SW480 (cell line): Measurements from ENCODE around the gene DENND1C.
"Not testable (repeated sequence)": the region's sequence is repeated elsewhere in the genome, so short reads cannot be mapped to it uniquely, and the experiment has no call there.

Experiments
- DNase-seq: peaks from one replicate; pipeline ENCODE4 v3.0.0-alpha.2; 2016; ENCODE audit warnings: low spot score

The DENND1C gene

DNA sequence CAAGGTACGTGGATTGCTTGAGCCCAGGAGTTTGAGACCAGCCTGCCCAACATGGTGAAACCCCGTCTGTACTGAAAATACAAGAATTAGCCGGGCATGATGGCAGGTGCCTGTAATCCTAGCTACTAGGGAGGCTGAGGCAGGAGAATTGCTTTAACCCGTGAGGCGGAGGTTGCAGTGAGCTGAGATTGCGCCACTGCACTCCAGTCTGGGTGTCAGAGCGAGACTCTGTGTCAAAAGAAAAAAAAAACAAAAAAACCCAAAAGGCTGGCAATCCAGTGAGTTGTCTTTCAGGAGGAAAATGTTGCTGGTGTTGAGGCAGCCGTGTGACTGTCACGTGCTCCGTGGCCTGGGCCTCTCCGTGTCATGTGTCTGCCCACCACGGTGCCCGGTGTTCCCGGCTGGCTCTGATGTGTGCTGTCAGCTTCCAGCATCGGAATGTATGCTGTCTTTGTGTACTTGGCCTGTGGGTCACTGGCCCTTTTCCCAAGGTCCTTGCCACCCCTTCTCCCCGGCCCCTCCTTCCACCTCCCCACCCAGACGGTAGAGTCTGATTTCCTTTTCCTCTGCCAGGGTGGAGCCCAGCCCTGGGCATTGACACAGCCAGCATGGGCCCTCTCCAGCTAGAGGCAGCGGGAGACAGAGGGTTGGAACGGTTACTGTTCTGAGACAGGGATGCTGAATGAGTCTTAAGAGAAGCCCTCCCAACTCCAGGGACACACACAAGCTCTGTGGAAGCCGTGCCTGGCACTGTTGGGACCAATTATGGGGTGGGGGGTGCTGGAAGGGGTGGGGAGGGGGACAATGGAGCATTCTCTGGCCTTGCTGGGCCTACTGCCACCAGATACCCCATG is 27.8 kb upstream of the DENND1C start:
- no peak for DNase-seq

DNA sequence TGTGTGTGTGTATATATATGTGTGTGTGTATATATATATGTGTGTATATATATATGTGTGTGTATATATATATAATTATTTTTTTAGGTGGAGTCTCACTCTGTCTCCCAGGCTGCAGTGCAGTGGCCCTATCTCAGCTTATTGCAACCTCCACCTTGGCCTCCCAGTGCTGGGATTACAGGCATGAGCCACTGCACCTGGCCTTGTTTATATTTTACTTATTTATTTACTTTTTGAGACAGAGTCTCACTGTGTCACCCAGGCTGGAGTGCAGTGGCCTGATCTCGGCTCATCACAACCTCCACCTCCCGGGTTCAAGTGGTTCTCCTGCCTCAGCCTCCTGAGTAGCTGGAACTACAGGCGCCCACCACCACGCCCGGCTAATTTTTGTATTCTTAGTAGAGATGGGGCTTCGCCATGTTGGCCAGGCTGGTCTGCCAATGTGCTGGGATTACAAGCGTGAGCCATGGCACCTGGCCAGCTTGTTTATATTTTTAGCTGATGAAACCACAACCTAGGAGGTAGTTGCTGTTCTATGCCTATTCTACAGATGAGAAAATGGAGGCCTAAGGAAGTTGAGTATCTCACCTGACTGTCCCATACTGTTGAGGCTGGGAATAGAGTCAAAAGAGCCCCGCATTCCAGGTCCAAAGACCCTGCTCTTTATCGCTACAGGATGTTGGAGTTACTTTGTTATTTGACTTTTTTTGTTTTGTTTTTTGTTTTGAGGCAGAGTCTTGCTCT is 26.6 kb upstream of the DENND1C start:
- not testable (repeated sequence) for DNase-seq

DNA sequence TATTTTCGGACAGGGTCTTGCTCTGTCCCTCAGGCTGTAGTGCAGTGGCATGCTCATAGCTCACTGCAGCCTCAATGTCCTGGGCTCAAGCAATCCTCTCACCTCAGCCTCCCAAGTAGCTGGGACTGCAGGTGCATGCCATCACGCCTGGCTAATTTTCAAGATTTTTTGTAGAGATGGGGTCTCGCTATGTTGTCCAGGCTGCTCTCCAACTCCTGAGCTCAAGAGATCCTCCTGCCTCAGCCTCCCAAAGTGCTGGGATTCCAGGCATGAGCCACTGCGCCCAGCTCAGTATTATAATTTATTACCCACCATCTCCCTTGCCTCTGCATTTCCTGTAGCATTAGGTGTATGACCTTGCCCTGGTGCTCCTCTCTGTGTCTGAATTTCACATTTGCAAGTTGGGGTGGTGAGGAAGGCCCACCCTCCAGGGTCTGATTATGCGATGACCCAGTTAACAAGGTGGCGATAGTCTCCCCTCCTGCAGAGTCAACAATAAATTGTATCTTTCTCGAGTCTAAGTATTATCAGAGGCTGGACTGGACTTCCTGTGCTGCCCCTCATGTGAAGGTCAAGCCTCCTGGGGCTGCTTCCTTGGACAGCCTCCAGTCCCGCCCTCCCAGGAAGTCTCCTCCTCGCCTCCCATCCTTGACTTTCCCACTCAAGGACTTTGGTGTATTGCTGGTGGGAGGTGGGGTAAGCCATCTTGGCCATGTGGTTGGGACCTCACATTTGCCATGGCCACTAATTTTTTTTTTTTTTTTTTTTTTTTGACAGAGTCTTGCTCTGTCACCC is 22.0 kb upstream of the DENND1C start:
- no peak for DNase-seq

DNA sequence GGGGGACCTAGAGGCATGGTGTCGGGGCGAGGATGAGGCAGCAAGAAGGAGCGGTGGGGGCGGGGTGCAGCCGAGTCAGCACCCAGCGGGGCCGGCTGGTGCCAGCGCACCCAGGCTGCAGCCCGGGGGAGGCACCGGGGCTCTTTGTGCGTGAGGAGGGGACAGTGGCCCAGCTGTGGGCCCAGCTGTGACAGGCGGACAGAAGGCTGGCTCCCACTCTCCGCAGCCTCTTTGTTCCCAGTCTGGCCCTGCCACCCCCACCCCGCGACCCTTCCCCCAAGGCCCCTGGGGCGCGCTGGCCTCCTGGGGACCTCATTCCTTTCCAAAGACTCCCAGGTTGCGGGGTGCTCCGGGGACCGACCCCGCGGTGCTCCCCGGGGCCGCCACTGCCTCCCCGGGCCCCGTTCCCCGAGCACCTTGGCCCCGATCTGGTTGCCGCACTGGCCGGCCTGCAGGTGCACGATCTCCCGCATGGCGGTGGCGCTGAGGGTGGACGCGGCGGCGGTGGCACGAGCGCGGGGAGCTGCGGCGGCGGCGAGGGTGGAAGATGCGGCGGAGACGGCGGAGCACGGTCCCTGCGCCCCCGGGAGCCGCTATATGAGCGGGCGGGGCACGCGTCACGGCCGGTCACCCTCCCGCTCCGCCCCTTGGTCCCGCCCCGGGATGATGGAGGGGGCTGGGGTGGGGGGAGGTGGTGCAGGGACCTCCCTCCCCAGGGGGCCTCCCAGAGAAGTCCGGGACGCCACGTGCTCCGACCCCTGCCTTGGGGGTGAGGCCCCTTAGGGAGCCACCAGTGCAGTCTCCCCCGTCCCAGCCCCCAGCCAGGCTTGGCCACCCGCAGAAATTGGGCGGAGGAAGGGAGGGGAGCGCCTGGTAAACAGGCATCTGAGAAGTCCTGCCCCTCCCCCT is 20.4 kb upstream of the DENND1C start, which contains the start of gene TUBB4A:
TSS of gene TUBB4A (minus strand) at position 570 of the 909 bp plus-strand sequence. CDS start at position 473, 97 bp downstream.
- DNase-seq = no peak

DNA sequence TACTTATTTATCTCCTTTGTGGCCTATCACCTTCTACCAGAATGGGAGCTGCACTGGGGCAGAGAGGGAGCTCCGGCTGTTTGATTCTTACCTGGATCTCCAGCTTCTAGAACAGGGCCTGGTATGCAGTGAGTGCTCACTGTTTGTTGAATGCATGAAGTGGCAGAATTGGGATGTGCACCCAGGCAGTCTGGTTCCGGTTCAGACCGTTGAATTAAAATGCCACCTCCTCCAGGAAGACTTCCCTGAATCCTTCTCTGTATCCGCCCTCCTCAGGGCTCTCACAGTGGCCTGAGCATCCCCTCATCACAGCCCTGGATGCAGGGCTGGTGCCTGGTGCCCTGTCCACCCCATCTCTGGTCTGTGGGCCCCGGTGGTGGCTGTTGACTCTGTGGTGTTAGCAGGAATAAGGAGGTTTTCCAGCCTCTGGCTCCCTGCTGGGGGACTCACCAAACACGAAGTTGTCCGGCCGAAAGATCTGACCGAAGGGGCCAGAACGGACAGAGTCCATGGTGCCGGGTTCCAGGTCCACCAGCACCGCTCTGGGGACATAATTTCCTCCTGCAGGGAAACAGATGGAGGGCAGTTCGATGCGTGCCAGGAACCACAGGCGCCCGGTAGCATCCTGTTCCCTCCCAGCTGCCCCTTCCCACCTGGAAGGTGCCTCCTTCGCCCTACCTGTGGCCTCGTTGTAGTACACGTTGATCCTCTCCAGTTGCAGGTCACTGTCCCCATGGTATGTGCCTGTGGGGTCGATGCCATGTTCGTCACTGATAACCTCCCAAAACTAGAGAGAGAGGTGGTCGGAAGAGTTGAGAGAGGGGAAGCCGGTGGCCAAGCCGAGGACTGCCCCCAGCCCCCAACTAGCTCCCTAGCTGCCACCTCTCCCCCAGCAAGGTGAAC is 19.5 kb upstream of the DENND1C start:
- DNase-seq = no peak

DNA sequence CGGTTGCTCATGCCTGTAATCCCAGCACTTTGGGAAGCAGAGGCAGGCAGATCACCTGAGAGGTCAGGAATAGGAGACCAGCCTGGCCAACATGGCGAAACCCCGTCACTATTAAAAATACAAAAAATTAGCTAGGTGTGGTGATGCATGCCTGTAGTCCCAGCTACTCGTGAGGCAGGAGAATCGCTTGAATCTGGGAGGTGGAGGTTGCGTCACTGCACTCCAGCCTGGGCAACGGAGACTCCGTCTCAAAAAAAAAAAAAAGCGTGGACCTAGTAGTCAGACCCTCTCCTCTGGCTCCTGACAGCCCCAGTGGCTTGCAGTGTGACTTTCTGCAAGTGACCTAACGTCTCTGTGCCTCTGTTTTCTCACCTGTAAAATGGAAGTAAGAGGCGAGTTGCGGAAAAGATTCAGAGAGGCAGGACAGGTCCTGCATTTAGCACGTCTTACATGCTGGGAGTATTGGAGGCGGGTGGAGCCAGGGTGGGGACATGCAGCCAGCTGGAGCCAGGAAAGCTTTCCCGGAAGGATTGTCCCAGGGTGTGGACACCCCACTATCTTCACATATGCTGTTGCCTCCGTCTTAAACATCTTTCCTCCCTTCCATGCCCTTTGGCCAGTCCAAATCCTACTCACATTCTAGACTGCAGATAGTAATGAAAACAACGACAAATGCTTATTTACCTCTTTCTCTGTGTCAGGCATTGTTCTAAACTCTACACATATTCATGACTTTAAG is 17.6 kb upstream of the DENND1C start:
- DNase-seq = no peak

DNA sequence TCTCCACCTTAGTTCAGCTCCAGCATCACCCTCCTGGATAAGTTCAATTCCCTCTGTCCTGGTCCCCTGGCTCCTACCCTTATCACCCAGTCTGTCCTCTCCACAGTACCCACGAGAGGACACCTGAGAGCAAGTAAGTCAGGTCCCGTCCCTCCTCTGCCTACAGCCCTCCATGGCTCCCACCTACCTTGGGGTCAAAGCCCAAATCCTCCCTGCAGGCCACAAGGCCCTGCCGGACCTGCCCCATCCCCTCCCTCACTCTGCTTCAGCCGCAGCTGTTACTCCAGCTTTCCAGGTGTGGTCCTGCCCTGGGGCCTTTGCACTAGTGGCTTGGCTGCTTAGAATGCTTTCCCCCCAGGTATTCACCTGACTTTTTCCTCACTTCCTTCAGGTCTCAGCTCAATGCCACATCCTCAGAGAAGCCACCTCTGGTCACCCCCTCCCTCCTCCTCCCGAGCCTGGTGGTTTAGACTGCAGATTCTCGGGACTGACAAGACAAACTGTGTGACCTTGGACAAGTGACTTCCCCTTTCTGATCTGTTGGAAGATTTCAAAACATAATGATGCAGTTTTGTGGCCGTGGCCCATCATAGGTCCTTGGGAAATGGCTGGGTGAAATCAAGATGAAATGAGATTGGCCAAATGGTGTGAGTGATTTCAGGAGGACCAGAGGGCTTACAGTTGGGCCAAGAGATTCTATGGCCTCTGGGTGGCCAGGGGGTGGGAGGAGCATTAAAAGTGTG is 16.9 kb upstream of the DENND1C start:
- no peak for DNase-seq

DNA sequence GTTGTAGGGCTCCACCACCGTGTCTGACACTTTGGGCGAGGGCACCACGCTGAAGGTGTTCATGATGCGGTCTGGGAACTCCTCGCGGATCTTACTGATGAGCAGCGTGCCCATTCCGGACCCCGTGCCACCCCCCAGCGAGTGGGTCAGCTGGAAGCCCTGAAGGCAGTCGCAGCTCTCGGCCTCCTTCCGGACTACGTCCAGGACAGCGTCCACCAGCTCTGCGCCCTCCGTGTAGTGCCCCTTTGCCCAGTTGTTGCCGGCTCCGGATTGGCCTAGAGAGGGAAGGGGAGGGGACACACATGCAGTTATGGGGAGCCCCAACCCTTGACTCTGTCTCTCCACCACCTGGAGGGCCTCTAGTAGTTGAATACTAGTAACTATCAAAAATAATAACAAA is 14.4 kb upstream of the DENND1C start:
- no peak for DNase-seq

DNA sequence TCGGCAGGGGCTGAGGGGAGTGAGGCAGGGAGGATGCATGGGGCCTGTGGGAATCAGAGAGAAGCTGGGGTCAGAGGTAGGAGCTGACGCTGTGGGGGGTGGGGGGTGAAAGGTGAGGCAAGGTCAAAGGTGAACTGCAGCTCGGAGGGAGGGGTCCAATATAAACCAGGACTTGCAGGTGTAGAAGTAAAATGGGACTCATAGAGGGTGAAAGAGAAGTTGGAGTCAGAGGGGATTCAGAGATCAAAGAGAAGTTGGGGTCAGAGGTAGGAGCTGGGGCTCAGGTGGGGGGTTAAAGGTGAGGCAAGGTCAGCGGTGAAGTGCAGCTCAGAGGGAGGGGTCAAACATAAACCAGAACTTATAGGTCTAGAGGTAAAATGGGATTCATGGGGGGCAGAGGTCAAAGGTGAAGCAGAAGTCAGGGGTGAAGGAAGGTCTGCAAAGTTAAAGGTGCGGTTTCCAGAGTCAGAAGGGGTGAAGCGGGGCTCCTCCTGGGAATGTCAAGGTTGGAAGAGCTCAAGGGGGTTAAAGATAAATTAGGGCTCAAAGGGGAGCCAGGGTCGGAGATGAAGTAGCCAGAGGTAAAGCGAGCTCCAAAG is 12.9 kb upstream of the DENND1C start:
- no peak for DNase-seq

DNA sequence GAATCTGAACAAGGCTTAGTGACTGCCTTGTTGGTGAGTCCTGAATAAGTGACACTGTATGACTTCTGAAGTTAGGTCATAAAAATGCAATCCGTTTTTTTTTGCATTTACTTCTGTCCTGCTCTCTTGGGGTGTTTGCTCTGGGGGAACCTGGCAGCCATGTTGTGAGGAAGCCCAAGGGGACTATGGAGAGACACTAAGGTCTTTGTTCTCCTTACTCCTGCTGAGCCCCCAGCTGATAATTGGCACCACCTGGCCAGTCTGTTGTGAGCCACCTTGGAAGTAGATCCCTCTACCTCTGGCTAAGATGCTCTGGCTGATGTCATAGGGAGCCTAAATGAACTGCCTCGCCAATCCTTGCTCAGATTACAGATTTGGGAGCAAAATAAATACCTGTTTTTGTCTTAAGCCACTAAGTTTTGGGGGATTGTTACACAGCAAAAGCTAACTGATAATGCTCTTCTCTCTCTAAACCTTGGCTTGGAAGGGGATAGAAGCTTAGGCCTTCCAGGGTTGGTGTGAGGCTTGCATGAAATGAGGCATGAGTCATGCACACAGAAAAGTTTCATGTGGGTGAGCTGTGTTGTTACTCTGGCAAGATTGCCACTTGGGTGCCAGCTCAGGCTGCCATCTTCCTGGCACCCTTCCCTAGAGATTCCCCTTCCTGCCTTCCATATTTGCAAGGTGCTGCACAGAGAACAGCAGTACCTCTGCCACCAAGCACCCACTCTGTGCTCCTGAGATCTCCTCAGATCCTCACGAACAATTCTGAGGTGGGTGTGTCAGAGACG is 10.4 kb upstream of the DENND1C start:
- DNase-seq = no peak

DNA sequence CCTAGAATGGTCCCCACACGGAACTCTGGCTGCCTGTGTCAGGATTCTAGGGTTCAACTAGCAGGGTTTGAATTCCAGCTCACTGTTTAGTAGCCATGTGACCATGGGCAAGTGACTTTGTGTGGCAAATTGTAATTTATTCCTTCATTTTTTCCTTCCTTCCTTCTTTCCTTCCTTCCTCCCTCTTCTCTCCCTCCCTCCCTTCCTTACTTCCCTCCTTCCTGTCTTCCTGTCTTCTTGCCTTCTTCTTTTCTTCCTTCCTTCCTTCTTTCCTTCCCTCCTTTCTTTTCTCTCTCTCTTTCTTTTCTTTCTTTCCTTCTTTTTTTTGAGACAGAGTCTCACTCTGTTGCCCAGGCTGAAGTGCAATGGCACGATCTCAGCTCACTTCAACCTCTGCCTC is 8.5 kb upstream of the DENND1C start:
- DNase-seq = no peak

DNA sequence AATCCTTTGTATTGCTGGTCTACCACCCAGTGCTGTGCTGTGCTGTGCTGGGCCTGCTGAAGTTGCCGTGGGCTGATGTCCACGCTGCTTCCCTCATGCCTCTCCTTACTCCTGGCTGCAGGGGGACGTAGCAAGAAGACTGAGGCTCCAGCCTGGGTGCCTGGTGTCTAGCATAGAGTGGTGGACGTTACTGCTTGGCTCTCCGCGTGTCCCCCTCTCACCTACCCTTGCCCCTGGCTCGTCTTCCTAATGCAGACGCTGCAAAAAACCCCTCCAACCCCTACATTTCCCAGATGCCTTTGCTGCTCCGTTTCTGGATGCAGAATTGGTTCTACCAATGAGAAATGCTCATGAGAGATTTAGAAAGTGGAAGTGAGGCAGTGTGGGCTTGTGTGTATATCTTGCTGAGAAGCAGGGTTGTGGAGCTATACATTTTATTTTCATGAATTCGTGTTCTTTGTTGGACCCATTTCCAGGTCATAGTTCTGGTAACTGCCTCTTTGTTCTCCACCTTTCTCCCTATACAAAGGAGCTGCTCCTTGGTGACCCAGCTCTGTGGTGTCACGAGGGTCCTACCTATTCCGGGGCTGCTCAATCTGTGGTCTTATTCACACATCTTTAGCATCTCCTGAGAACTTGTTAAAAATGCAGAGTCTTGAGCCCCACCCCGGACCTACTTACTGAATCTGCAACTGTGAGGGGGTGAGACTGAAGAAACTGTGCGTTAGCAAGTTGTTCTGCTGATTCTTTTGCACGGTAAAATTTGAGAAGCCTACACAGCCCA is 7.9 kb upstream of the DENND1C start:
- DNase-seq = no peak

DNA sequence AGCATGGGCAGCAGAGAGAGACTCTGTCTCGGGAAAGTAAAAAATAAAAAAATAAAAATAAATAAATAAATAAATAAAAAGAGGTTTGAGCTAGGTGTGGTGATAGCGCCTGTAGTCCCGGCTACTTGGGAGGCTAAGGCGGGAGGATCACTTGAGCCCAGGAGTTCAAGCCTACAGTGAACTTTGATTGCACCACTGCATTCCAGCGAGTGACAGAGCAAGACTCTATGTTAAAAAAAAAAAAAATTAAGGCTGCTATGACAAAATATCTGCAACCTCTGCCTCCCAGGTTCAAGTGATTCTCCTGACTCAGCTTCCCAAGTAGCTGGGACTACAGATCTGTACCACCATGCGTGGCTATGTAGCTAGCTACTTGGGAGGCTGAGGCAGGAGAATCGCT is 3.2 kb upstream of the DENND1C start:
- DNase-seq = no peak

DNA sequence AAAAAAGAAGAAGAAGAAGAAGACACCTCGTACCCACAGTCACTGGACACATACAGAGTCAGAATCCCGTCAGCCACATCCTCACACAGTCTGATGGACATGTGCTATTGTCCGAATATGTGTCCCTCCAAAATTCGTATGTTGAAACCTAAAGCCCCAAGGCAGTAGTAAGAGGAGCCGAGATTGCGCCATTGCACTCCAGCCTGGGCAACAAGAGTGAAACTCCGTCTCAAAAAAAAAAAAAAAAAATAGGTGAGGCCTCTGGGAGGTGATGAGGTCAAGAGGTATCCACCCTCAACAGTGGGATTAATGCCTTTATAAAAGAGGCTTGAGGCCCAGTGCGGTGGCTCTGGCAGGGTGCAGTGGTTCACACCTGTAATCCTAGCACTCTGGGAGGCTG is 2.6 kb upstream of the DENND1C start:
- no peak for DNase-seq

DNA sequence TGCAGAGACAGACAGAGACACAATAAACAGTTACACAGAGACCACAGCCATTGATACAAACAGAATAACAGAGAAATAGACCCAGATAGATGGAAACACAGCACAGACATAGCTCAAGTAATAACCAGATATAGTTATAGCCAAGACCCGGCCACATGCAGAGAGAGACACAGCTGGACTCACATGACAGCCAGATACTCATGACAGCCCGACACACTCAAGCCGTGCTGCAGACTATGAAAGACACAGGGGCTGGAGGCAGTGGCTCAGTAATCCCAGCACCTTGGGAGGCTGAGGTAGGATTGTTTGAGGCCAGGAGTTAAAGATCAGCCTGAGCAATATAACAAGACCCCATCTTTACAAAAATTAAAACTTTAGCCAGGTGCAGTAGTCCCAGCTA is 1.6 kb upstream of the DENND1C start:
- DNase-seq = no peak

DNA sequence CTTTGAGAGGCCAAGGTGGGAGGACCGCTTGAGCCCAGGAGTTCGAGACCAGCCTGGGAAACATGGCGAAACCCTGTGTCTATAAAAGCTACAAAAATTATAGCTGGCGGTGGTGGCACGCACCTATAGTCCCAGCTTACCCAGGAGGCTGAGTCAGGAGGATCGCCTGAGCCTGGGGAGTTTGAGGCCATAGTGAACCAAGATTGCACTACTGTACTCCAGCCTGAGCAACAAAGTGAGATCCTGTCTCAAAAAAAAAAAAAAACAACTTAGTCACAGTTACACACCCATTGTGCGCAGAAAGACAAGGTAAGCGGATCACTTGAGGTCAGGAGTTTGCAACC is 728 bp upstream of the DENND1C start:
- no peak for DNase-seq

DNA sequence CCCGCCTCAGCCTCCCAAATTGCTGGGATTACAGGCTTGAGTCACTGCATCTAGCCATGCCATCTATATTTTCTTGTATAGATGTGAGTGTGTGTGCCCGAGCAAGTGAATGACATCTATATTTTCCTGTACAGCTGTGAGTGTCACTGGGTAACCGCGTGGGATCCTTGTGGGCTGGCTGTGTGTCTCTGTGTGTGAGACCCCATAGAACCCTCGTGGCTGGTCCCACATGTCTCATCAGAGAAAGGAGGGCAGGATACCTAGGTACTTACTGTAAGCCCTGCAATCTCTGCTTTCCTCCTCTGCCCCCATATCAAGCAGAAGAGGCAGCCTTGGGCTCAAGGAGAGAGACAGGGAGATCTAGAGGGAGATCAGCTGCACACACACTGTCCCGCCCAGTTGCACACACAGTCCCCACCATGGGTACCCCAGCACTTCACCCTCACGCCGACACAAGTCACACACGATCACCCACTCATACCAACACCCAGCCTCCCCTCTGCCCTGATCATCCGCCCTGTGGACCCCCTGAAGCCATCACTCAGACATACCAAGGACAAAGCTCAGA is 655 bp downstream of the DENND1C start:
- DNase-seq = no peak
